HFFc6 (cell line): ENCODE measurements around the gene MYOCD. TPM values are rescaled to one million over a fixed set of nuclear protein-coding genes. Genes with fewer than 3 reads are reported as not detected.
"Not testable (repeated sequence)": the region's sequence is repeated elsewhere in the genome, so short reads cannot be mapped to it uniquely, and the experiment has no call there.

Experiments used
- DNase-seq: peaks from one replicate; pipeline ENCODE4 v3.0.0-alpha.2; 2018
- H3K27ac Mint-ChIP-seq: 2 replicates; pipeline ENCODE4 v1.8.0; 2020; ENCODE audit warnings: mild to moderate bottlenecking, mixed read lengths
- H3K27me3 Mint-ChIP-seq: 2 replicates; pipeline ENCODE4 v1.8.0; 2021; ENCODE audit warnings: mild to moderate bottlenecking, moderate library complexity, mixed read lengths; ENCODE audit not compliant: insufficient read depth
- H3K36me3 Mint-ChIP-seq: 2 replicates; pipeline ENCODE4 v1.8.0; 2021; ENCODE audit warnings: low read depth, mixed read lengths
- H3K4me1 Mint-ChIP-seq: 2 replicates; pipeline ENCODE4 v1.8.0; 2020; ENCODE audit warnings: low read depth, mixed read lengths
- H3K4me3 Mint-ChIP-seq: 2 replicates; pipeline ENCODE4 v1.8.0; 2020; ENCODE audit warnings: mild to moderate bottlenecking, moderate library complexity, mixed read lengths
- H3K9me3 Mint-ChIP-seq: 2 replicates; pipeline ENCODE4 v1.8.0; 2020; ENCODE audit warnings: mild to moderate bottlenecking, mixed read lengths
- total RNA-seq, 6 experiments: library from RNA; stranded (reverse); fragmentation: NEBNext Ultra II Directional; extraction: Animal tissue kit (Norgen Biotek cat#: 25700); gene quantifications; 2 replicates in 1 of 6; 3 replicates in 5 of 6; pipeline ENCODE4 v1.2.3, GENCODE V29; 2021
- TF ChIP-seq, protein P1 (sequence below): fragments of 200-600 bp; sonication (generic); IDR thresholded peaks from 2 replicates; pipeline ENCODE4 v1.5.0; 2021; ENCODE audit warnings: antibody characterized with exemption, mild to moderate bottlenecking

Gene MYOCD
- total RNA-seq, 6 experiments from 2014 or later: 6.5 to 8.5 (median 7.1) TPM

- Mint-ChIP-seq H3K27ac (peak overlapping the region; percentile 91), H3K36me3 (no peaks in the 10 kb centered on the region), H3K4me1 (peaks cover 60% of the 10 kb centered on the region), H3K9me3 (no peaks in the 10 kb centered on the region), H3K27me3 (no peaks in the 10 kb centered on the region; the same call in none of the 2 replicates), H3K4me3 (peak overlapping the region; percentile 69)
- peak; percentile 98 for DNase-seq
- TF ChIP-seq, protein P1, sequence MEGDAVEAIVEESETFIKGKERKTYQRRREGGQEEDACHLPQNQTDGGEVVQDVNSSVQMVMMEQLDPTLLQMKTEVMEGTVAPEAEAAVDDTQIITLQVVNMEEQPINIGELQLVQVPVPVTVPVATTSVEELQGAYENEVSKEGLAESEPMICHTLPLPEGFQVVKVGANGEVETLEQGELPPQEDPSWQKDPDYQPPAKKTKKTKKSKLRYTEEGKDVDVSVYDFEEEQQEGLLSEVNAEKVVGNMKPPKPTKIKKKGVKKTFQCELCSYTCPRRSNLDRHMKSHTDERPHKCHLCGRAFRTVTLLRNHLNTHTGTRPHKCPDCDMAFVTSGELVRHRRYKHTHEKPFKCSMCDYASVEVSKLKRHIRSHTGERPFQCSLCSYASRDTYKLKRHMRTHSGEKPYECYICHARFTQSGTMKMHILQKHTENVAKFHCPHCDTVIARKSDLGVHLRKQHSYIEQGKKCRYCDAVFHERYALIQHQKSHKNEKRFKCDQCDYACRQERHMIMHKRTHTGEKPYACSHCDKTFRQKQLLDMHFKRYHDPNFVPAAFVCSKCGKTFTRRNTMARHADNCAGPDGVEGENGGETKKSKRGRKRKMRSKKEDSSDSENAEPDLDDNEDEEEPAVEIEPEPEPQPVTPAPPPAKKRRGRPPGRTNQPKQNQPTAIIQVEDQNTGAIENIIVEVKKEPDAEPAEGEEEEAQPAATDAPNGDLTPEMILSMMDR: no peak
Measured at GRCh38 chr17:12627177-12627629, 38.5 kb upstream of the MYOCD start.

DNA sequence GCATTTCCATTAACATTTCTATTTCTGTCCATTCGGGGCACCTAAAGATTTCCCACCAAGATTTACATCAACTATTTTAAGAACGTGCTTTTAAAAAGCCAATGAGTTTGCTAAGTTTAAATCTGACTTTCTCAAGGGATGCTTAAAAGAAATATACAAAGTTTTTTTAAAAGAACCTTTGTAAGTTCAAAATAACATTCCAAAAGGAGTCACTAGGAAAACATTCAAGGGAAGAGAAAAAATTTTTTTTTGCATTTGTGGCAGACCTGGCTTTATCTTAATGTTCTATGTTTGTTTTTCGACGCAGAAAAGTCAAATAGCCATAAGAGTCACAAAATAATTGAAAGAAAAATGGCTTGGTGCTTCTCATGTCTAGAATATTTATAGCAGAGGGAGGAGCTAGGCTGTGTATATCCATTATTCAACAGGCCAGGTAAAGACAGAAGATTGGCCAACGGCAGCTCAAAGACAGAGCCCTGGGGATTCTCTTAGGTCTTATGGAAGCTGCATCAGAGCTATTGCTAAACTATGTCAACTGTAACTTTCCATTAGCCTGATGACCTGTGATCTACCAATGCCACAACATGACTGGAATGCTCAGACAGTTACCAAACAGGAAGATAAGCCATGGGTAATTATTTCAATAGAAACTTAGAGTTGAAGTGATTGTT lies 37.8 kb upstream of the MYOCD start:
- TF ChIP-seq, protein P1: no peak
- Mint-ChIP-seq H3K4me1 (peaks cover 53% of the 10 kb centered on the region), H3K36me3 (no peaks in the 10 kb centered on the region), H3K9me3 (no peaks in the 10 kb centered on the region), H3K27me3 (no peaks in the 10 kb centered on the region; the same call in none of the 2 replicates), H3K4me3 (peak overlapping the region; percentile 69), H3K27ac (peak overlapping the region; percentile 91)
- DNase-seq: peak; percentile 71

GRCh38 chr17:12631076-12631475 lies 34.6 kb upstream of the MYOCD start:
- Mint-ChIP-seq H3K4me1 (peaks cover 44% of the 10 kb centered on the region), H3K36me3 (peaks cover 6% of the 10 kb centered on the region; the same call in 1 of the 2 replicates), H3K27me3 (no peaks in the 10 kb centered on the region; the same call in 1 of the 2 replicates), H3K9me3 (no peaks in the 10 kb centered on the region), H3K27ac (peak overlapping the region; percentile 61; the same call in 1 of the 2 replicates), H3K4me3 (peak overlapping the region; percentile 22; the same call in 1 of the 2 replicates)
- no peak for DNase-seq
- TF ChIP-seq, protein P1: no peak

DNA sequence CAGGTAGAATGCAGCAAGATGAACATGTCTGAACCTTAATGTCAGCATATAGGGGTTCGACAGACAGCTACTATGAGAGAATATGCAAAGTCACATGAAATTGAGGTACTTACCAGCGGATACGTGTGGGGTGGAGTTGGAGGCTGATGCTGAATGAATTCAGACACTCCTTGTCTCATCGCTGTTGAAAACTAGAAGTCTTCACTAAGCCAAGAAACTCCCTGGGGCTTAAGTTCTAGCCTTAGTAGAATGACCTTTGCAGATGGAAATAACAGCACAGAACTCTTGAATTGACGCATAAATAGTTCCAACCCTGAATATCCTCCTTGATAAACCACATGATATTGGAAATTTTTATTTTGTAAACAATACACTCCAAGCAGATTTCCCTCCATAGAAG lies 32.9 kb upstream of the MYOCD start:
- DNase-seq: no peak
- Mint-ChIP-seq H3K27me3 (no peaks in the 10 kb centered on the region; the same call in 1 of the 2 replicates), H3K4me1 (peaks cover 45% of the 10 kb centered on the region), H3K27ac (no peak overlapping the region), H3K9me3 (no peaks in the 10 kb centered on the region), H3K36me3 (peaks cover 6% of the 10 kb centered on the region; the same call in 1 of the 2 replicates), H3K4me3 (no peak overlapping the region)
- TF ChIP-seq, protein P1: no peak

DNA sequence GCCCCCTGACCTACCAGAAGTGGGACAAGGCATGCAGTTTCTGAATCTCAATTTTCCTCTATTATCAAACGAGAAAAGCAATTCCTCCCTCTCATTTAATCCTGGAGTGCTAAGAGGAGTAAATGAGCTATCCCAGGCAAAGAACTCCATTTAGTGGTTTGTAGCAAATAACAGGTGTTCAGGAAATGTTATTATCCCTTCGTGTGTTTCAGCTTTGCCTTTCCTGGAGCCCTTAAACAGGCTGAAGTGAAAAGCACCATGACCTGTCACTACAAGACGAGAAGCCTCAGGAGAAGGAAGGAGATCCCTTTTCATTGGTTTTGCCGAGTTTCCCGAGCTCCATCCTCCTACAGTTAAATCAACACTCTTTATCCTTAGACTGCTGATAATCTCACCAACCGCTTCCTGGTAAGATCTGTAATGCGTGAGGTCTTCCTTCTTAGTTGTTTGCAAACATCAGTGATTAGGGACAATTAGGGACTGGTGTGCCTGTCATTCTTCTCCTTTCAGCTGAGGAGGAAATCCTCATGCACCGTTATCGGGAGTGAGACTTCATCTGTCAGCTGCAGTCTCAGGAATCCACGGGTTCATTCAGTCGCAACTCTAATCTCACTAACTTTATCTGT lies 30.8 kb upstream of the MYOCD start:
- Mint-ChIP-seq H3K27me3 (no peaks in the 10 kb centered on the region; the same call in 1 of the 2 replicates), H3K27ac (no peak overlapping the region), H3K9me3 (no peaks in the 10 kb centered on the region), H3K4me1 (peaks cover 48% of the 10 kb centered on the region), H3K4me3 (no peak overlapping the region), H3K36me3 (peaks cover 6% of the 10 kb centered on the region; the same call in 1 of the 2 replicates)
- DNase-seq: no peak
- TF ChIP-seq, protein P1: no peak

- not testable (repeated sequence) for H3K9me3 Mint-ChIP-seq, H3K27ac Mint-ChIP-seq, DNase-seq, H3K4me3 Mint-ChIP-seq, H3K27me3 Mint-ChIP-seq, H3K36me3 Mint-ChIP-seq
- H3K4me1 Mint-ChIP-seq: peaks cover 40% of the 10 kb centered on the region
Measured at GRCh38 chr17:12635996-12636395, 29.7 kb upstream of the MYOCD start.
